Right atrium auricular region (tissue), 2 donors: ENCODE data around the gene CEP85. TPM values are rescaled to one million over a fixed set of nuclear protein-coding genes. Genes with fewer than 3 reads are reported as not detected.

Experiments
- total RNA-seq, 2 donors: library from RNA; depleted of rRNA; stranded (reverse); fragments of >200 nt; gene quantifications; one replicate each; pipeline ENCODE4 v1.1.0, GENCODE V29; 2016

The CEP85 gene
- total RNA-seq, 2 donors from 2014 or later, result 31.2 to 104 TPM

Other genes starting within 250 kb of the CEP85 start
- 1 to 10 TPM; 4.3 to 5.5 TPM for gene PAFAH2, start 236.1 kb upstream of the CEP85 start, total RNA-seq
- gene EXTL1, start 212.4 kb upstream of the CEP85 start, total RNA-seq, result 1 to 10 TPM in 1 of 2 donors, under 1 TPM in 1; 0.79 to 1.4 TPM
- gene SLC30A2, start 188.1 kb upstream of the CEP85 start, total RNA-seq, result under 1 TPM; 0.22 to 0.63 TPM
- 100 to 1,000 TPM; 118 to 151 TPM for gene TRIM63, start 166.6 kb upstream of the CEP85 start, total RNA-seq
- 1 to 10 TPM; 3.0 to 3.4 TPM for gene PDIK1L, start 122.4 kb upstream of the CEP85 start, total RNA-seq
- 1 to 10 TPM; 3.8 to 4.3 TPM for gene FAM110D, start 75.1 kb upstream of the CEP85 start, total RNA-seq
- not detected for gene C1orf232, start 65.2 kb upstream of the CEP85 start, total RNA-seq
- 10 to 100 TPM; 12.8 to 30.5 TPM for gene ZNF593, start 64.3 kb upstream of the CEP85 start, total RNA-seq
- gene ZNF593OS, start 62.4 kb upstream of the CEP85 start, total RNA-seq, result not detected
- 1 to 10 TPM in 1 of 2 donors, under 1 TPM in 1; 0.52 to 1.3 TPM for gene CNKSR1, start 56.7 kb upstream of the CEP85 start, total RNA-seq
- gene CATSPER4, start 43.6 kb upstream of the CEP85 start, total RNA-seq, result not detected
- gene SH3BGRL3, start 45.9 kb downstream of the CEP85 start, total RNA-seq, result 10 to 100 TPM; 24.8 to 66.0 TPM
- gene UBXN11, start 72.4 kb downstream of the CEP85 start, total RNA-seq, result 1 to 10 TPM; 4.5 to 7.4 TPM
- 1 to 10 TPM; 4.9 to 5.8 TPM for gene CD52, start 83.8 kb downstream of the CEP85 start, total RNA-seq
- gene CRYBG2, start 119.9 kb downstream of the CEP85 start, total RNA-seq, result not detected
- not detected for gene ZNF683, start 138.6 kb downstream of the CEP85 start, total RNA-seq
- gene LIN28A, start 176.6 kb downstream of the CEP85 start, total RNA-seq, result not detected
- gene DHDDS, start 198.1 kb downstream of the CEP85 start, total RNA-seq, result 10 to 100 TPM; 24.2 to 33.3 TPM
- gene HMGN2, start 238.2 kb downstream of the CEP85 start, total RNA-seq, result 100 to 1,000 TPM in 1 of 2 donors, 10 to 100 TPM in 1; 76.9 to 142 TPM